AG10803 (cell line): ENCODE measurements around the gene SH3TC1.

Experiments
- DNase-seq: peaks from one replicate; pipeline ENCODE4 v3.0.0; 2010; ENCODE audit warnings: low read depth
- H3K4me3 ChIP-seq: 2 replicates; pipeline ENCODE4 v1.5.1; 2011; ENCODE audit warnings: mild to moderate bottlenecking, low read length, control low read depth
- TF ChIP-seq, protein P1 (sequence below): conservative IDR thresholded peaks from 2 replicates; pipeline ENCODE4 v1.5.1; 2011; ENCODE audit warnings: mild to moderate bottlenecking, low read length, control low read depth, inconsistent platforms

SH3TC1 gene

DNA sequence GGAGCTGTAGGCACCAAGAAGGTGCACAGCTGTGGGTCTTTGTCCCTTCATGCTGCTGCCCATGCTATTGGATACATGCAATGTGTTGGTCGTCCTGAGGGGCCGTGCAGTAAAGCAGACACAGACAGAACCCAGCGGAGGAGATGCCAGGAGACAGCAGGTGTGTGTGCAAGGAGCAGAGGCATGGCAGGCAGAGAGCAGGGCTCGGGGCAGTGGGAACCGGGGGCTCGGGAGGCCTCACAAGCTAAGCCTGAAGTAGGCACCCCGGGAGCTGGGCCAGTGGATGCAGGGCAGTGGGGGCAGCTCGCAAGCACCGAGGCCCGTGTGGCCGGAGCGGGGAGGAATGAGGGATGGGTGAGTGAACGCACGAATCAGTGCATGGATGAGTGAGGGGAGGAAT is 83.7 kb downstream of the SH3TC1 start:
- DNase-seq = no peak
- TF ChIP-seq, protein P1, sequence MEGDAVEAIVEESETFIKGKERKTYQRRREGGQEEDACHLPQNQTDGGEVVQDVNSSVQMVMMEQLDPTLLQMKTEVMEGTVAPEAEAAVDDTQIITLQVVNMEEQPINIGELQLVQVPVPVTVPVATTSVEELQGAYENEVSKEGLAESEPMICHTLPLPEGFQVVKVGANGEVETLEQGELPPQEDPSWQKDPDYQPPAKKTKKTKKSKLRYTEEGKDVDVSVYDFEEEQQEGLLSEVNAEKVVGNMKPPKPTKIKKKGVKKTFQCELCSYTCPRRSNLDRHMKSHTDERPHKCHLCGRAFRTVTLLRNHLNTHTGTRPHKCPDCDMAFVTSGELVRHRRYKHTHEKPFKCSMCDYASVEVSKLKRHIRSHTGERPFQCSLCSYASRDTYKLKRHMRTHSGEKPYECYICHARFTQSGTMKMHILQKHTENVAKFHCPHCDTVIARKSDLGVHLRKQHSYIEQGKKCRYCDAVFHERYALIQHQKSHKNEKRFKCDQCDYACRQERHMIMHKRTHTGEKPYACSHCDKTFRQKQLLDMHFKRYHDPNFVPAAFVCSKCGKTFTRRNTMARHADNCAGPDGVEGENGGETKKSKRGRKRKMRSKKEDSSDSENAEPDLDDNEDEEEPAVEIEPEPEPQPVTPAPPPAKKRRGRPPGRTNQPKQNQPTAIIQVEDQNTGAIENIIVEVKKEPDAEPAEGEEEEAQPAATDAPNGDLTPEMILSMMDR = no peak
- H3K4me3 ChIP-seq = no peak overlapping the region

- H3K4me3 ChIP-seq = no peak overlapping the region
- DNase-seq = no peak
- TF ChIP-seq, protein P1 = no peak
Observed at GRCh38 chr4:8283161-8283560, 84.1 kb downstream of the SH3TC1 start.

- H3K4me3 ChIP-seq = no peak overlapping the region
- no peak for DNase-seq
- TF ChIP-seq, protein P1 = no peak
Observed at GRCh38 chr4:8283631-8284121, 84.6 kb downstream of the SH3TC1 start.

DNA sequence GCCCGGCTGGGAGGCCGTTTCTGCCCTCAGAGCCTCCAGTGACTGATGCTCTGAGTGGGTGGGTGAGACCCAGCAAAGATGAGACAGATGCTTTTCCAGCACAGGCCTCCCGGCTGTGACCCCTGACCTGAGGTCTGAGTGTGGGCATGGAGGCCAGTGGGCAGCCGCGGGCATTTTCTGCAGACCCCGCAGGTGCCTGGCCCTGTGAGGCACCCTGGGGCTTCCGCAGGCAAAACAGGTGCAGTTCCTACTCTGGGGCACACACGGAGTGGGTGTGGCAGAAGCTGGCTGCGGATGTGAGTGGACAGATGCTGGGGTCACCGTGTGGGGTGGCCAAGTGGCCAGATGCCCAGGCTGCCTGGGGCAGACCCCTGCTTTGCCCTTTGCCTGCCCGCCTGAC is 85.3 kb downstream of the SH3TC1 start:
- no peak overlapping the region for H3K4me3 ChIP-seq
- TF ChIP-seq, protein P1 = no peak
- DNase-seq = no peak

GRCh38 chr4:8285143-8285975 is 86.3 kb downstream of the SH3TC1 start:
- TF ChIP-seq, protein P1 = no peak
- DNase-seq = no peak
- no peak overlapping the region for H3K4me3 ChIP-seq

DNA sequence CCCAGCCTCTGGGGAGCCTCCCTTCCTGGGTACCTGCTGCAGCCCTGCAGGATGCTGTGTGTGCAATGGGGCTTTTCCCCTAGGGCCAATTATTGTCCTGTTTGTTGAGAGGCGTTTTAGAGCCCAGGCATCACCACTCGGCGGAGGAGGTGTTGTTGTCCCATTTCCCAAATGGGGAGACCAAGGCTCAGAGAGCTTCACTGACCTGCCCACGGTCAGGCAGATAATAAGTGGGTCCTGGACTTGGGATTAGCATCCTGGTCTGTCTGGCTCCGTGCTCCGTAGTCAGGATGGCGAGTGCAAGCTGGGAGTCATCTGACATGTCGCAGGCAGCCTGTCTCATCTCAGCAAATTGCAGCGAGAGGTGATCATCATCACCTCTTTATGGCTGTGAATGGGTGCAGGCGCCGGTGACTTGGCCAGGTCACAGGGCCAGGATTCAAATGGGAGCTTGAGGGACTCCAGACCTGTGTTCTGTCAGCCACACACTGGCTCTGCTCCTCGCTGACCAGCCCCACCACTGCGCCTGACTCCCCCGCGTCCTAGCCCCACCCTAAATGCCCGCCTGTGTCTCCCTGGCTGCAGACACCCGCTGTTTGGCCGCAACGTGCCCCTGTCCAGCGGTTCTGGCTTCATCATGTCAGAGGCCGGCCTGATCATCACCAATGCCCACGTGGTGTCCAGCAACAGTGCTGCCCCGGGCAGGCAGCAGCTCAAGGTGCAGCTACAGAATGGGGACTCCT is 87.1 kb downstream of the SH3TC1 start:
- TF ChIP-seq, protein P1 = no peak
- DNase-seq = no peak
- H3K4me3 ChIP-seq = no peak overlapping the region
